COLO668 (cell line): ENCODE measurements around the gene ATP6V1G2.

Source experiments
- DNase-seq: peaks from one replicate; lab custom pipeline; 2025; ENCODE audit not compliant: unreplicated experiment; lab: John Stamatoyannopoulos, UW

ATP6V1G2 gene

GRCh38 chr6:31548544-31548873, 2.1 kb upstream of the ATP6V1G2 start:
- DNase-seq = no peak

- DNase-seq = peak; percentile 40
These were observed 1.5 kb upstream of the ATP6V1G2 start for GRCh38 chr6:31547727-31548543.

GRCh38 chr6:31546958-31547726, 734 bp upstream of the ATP6V1G2 start, which contains the start of gene NFKBIL1:
TSS of gene NFKBIL1 (plus strand) at chr6:31547608. CDS start at chr6:31547695, 87 bp downstream.
- DNase-seq = peak; percentile 85

- DNase-seq = no peak
These were observed 1.1 kb downstream of the ATP6V1G2 start for GRCh38 chr6:31545291-31545690.

GRCh38 chr6:31544676-31545075, 1.7 kb downstream of the ATP6V1G2 start:
- no peak for DNase-seq

GRCh38 chr6:31543639-31544038, 2.8 kb downstream of the ATP6V1G2 start:
- DNase-seq = no peak

GRCh38 chr6:31541658-31542521, 4.5 kb downstream of the ATP6V1G2 start, which contains the start of gene DDX39B:
TSS of gene DDX39B (minus strand) at chr6:31542003. CDS start at chr6:31540532, 1,471 bp downstream.
- peak; percentile 92 for DNase-seq

- peak; percentile 40 for DNase-seq
These were observed 5.2 kb downstream of the ATP6V1G2 start for GRCh38 chr6:31541059-31541657.

- DNase-seq = no peak
These were observed 5.8 kb downstream of the ATP6V1G2 start for GRCh38 chr6:31540640-31541039.

GRCh38 chr6:31538805-31539400, 7.5 kb downstream of the ATP6V1G2 start:
- DNase-seq = no peak

GRCh38 chr6:31535538-31536324, 10.7 kb downstream of the ATP6V1G2 start:
- no peak for DNase-seq

GRCh38 chr6:31534521-31535040, 11.8 kb downstream of the ATP6V1G2 start:
- no peak for DNase-seq

GRCh38 chr6:31534011-31534410, 12.4 kb downstream of the ATP6V1G2 start:
- no peak for DNase-seq

- no peak for DNase-seq
These were observed 13.0 kb downstream of the ATP6V1G2 start for GRCh38 chr6:31533455-31533841.

GRCh38 chr6:31532644-31533454, 13.6 kb downstream of the ATP6V1G2 start:
- no peak for DNase-seq

GRCh38 chr6:31531771-31532643, 14.4 kb downstream of the ATP6V1G2 start:
- DNase-seq = no peak

- DNase-seq = no peak
These were observed 15.2 kb downstream of the ATP6V1G2 start for GRCh38 chr6:31531162-31531561.

- DNase-seq = no peak
These were observed 15.7 kb downstream of the ATP6V1G2 start for GRCh38 chr6:31530659-31531058.
